K562 (cell line): Measurements from ENCODE around the gene ENPP7. TPM values are rescaled to one million over a fixed set of nuclear protein-coding genes. Genes with fewer than 3 reads are reported as not detected.

Experiments
- BACH1 ChIP-seq: fragments of 200-800 bp; sonication (Bioruptor generic); IDR thresholded peaks from 2 replicates; pipeline ENCODE4 v1.6.1; 2016; ENCODE audit warnings: missing genetic modification characterization, missing compliant biosample characterization
- BCOR ChIP-seq: fragments of 450-650 bp; IDR thresholded peaks from 2 replicates; pipeline ENCODE4 v1.6.1; 2016
- DEAF1 ChIP-seq: fragments of 450-650 bp; formaldehyde crosslinking; IDR thresholded peaks from 2 replicates; pipeline ENCODE4 v1.4.0; 2020; ENCODE audit warnings: mild to moderate bottlenecking, moderate library complexity
- DPF2 ChIP-seq: fragments of 450-650 bp; IDR thresholded peaks from 2 replicates; pipeline ENCODE4 v1.6.1; 2016
- EGR1 ChIP-seq: fragments of 450-650 bp; conservative IDR thresholded peaks from 2 replicates; pipeline ENCODE4 v1.6.1; 2017; ENCODE audit warnings: mild to moderate bottlenecking
- FOXJ3 ChIP-seq: sonication (generic); formaldehyde crosslinking; IDR thresholded peaks from 2 replicates; pipeline ENCODE4 v1.4.0; 2020; ENCODE audit warnings: mild to moderate bottlenecking, missing genetic modification reagents
- JUN ChIP-seq, 2 experiments: sonication (generic) in 1 of 2; formaldehyde crosslinking in 1 of 2; IDR thresholded peaks; 2 replicates each; pipeline versions ENCODE4 v1.6.1 to v1.8.0; 2012 to 2022; ENCODE audit warnings: borderline replicate concordance in 2 of 2, mild to moderate bottlenecking in 2 of 2, improper control_type of control experiment in 1 of 2, low read depth in 1 of 2, low read length in 1 of 2, missing genetic modification reagents in 1 of 2
- NFIX ChIP-seq: fragments of 250-450 bp; sonication (Bioruptor Pico); IDR thresholded peaks from 2 replicates; pipeline ENCODE4 v1.4.0; 2020; ENCODE audit warnings: low read depth, mild to moderate bottlenecking, moderate library complexity
- NR2C1 ChIP-seq, 2 experiments: fragments of 450-650 bp; IDR thresholded peaks; 2 replicates each; pipeline ENCODE4 v1.6.1; 2017; ENCODE audit warnings: mild to moderate bottlenecking in 2 of 2, antibody characterized with exemption in 1 of 2, inconsistent platforms in 1 of 2, missing compliant biosample characterization in 1 of 2, missing genetic modification characterization in 1 of 2
- RBM25 ChIP-seq: fragments of 200-400 bp; formaldehyde crosslinking; IDR thresholded peaks from 2 replicates; pipeline ENCODE4 v1.6.1; 2018; ENCODE audit warnings: low read length, low read depth, moderate library complexity; ENCODE audit not compliant: severe bottlenecking
- SMARCA4 ChIP-seq: fragments of 450-650 bp; IDR thresholded peaks from 2 replicates; pipeline ENCODE4 v1.6.1; 2016
- SRF ChIP-seq, 2 experiments: fragments of 250-450, 450-650 bp in 1 of 2; sonication (Bioruptor Pico) in 1 of 2; sonication (generic) in 1 of 2; formaldehyde crosslinking; IDR thresholded peaks; 2 replicates each; pipeline versions ENCODE4 v1.5.0 to v1.5.1; 2020 to 2022; ENCODE audit warnings: mild to moderate bottlenecking in 1 of 2, missing genetic modification reagents in 1 of 2
- TAF9B ChIP-seq: fragments of 450-650 bp; IDR thresholded peaks from 2 replicates; pipeline ENCODE4 v1.6.1; 2018; ENCODE audit warnings: mild to moderate bottlenecking; ENCODE audit not compliant: partially characterized antibody
- ZNF134 ChIP-seq: fragments of 250-450 bp; sonication (Bioruptor Pico); conservative IDR thresholded peaks from 2 replicates; pipeline ENCODE4 v1.4.0; 2020
- ZNF146 ChIP-seq: IDR thresholded peaks from one replicate; pipeline ENCODE4 v1.6.1; 2018; ENCODE audit warnings: missing compliant biosample characterization; ENCODE audit not compliant: unreplicated experiment
- ZNF518B ChIP-seq: fragments of 250-450 bp; sonication (Bioruptor Pico); IDR thresholded peaks from 2 replicates; pipeline ENCODE4 v1.5.0; 2021; ENCODE audit warnings: mild to moderate bottlenecking, moderate library complexity
- polyA plus RNA-seq, 8 experiments: library from polyadenylated mRNA; depleted of rRNA in 4 of 8; stranded (reverse) in 5 of 8; unstranded in 3 of 8; fragments of >200 nt; fragmentation: Nextera tagmentation in 2 of 8; fragmentation: Illumina TruSeq in 1 of 8; extraction: Ambion mirVana in 2 of 8; extraction: Trizol in 1 of 8; gene quantifications; 2 replicates each; pipeline versions ENCODE4 v1.2.1 to v1.2.3, GENCODE V29; 2011 to 2014; ENCODE audit warnings: inconsistent platforms in 1 of 8, missing spikeins in 1 of 8
- total RNA-seq, 7 experiments: library from RNA; depleted of rRNA in 6 of 7; stranded (reverse); fragments of >200 nt in 6 of 7; fragmentation: Illumina TruSeq in 2 of 7; extraction: Trizol in 2 of 7; gene quantifications; 2 replicates each; pipeline versions ENCODE4 v1.2.1 to v1.2.3, GENCODE V29; 2011 to 2021; ENCODE audit warnings: low replicate concordance in 1 of 7
- TF ChIP-seq, protein P1 (sequence below), 2 experiments: fragments of 450-650 bp in 1 of 2; sonication (generic) in 1 of 2; formaldehyde crosslinking in 1 of 2; IDR thresholded peaks in 1 of 2; conservative IDR thresholded peaks in 1 of 2; 2 replicates each; pipeline versions ENCODE4 v1.6.1 to v1.8.1; 2016 to 2023; ENCODE audit warnings: mild to moderate bottlenecking in 2 of 2, moderate library complexity in 2 of 2, inconsistent platforms in 1 of 2, missing genetic modification reagents in 1 of 2
- TF ChIP-seq, protein P2 (sequence below): fragments of 200-400 bp; formaldehyde crosslinking; IDR thresholded peaks from 2 replicates; pipeline ENCODE4 v1.6.1; 2017; ENCODE audit warnings: mild to moderate bottlenecking, low read depth, low read length, moderate library complexity

Gene ENPP7
- total and polyA plus RNA-seq, 9 of the 15 experiments (the other 6 are each of a cell fraction or from before 2014, with no cell fraction given): not detected

GRCh38 chr17:79750650-79751545 lies 20.2 kb downstream of the ENPP7 start (continued):
- no peak for TF ChIP-seq ZNF518B (CRISPR knock-in tag)
- TF ChIP-seq, protein P1, sequence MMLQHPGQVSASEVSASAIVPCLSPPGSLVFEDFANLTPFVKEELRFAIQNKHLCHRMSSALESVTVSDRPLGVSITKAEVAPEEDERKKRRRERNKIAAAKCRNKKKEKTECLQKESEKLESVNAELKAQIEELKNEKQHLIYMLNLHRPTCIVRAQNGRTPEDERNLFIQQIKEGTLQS (IDR thresholded peaks at IDR 0.05): peak; percentile 47
- TF ChIP-seq, protein P1 (CRISPR knock-in tag; conservative IDR thresholded peaks at IDR 0.05): no peak
- TF ChIP-seq SMARCA4: 0 out of 2 replicates have a peak, but pooled peaks have one; percentile 24
- TF ChIP-seq ZNF134: no peak
- no peak for TF ChIP-seq NFIX (CRISPR knock-in tag)
- 0 out of 2 replicates have a peak, but pooled peaks have one; percentile 14 for TF ChIP-seq NR2C1 (IDR thresholded peaks at IDR 0.05)
- TF ChIP-seq NR2C1 (tag; IDR thresholded peaks at IDR 0.05): no peak
- TF ChIP-seq BACH1 (tag): peak; percentile 80; the same call in 1 of the 2 replicates
- TF ChIP-seq DPF2: peak; percentile 58
- TF ChIP-seq SRF (CRISPR knock-in tag; IDR thresholded peaks at IDR 0.05): no peak
- TF ChIP-seq JUN (IDR thresholded peaks at IDR 0.05; ENCODE audit: borderline replicate concordance, low read depth, low read length): no peak
- TF ChIP-seq JUN (CRISPR knock-in tag; IDR thresholded peaks at IDR 0.05; ENCODE audit: borderline replicate concordance): no peak
- peak; percentile 89 for TF ChIP-seq BCOR
- peak; percentile 25 for TF ChIP-seq RBM25
- peak; percentile 91 for TF ChIP-seq ZNF146
- peak; percentile 31 for TF ChIP-seq TAF9B
- TF ChIP-seq DEAF1 (CRISPR knock-in tag): no peak
- peak; percentile 51; the same call in 1 of the 2 replicates for TF ChIP-seq EGR1
- TF ChIP-seq FOXJ3 (CRISPR knock-in tag): no peak
- TF ChIP-seq, protein P2, sequence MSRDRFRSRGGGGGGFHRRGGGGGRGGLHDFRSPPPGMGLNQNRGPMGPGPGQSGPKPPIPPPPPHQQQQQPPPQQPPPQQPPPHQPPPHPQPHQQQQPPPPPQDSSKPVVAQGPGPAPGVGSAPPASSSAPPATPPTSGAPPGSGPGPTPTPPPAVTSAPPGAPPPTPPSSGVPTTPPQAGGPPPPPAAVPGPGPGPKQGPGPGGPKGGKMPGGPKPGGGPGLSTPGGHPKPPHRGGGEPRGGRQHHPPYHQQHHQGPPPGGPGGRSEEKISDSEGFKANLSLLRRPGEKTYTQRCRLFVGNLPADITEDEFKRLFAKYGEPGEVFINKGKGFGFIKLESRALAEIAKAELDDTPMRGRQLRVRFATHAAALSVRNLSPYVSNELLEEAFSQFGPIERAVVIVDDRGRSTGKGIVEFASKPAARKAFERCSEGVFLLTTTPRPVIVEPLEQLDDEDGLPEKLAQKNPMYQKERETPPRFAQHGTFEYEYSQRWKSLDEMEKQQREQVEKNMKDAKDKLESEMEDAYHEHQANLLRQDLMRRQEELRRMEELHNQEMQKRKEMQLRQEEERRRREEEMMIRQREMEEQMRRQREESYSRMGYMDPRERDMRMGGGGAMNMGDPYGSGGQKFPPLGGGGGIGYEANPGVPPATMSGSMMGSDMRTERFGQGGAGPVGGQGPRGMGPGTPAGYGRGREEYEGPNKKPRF: no peak
